Measurements from ENCODE around the gene IQSEC2.

Gene IQSEC2

DNA sequence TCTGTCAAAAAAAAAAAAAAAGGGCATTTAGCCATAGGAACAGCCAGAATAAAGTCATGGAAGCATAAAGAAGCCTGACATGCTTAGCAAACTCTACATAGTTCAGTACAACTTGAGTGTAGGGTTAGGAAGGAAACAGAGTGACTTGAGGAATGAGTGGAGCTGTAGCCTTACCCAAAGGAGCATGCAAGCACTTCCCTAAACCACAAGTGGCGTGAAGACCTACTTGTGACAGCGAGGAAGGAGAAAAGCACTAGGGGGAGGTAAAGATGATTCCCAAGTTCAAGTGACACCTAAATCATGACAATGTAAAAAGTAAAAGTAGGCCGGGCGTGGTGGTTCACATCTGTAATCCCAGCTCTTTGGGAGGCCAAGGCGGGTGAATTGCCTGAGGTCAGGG is 21.8 kb upstream of the IQSEC2 start:
- no peak for DNase-seq

DNA sequence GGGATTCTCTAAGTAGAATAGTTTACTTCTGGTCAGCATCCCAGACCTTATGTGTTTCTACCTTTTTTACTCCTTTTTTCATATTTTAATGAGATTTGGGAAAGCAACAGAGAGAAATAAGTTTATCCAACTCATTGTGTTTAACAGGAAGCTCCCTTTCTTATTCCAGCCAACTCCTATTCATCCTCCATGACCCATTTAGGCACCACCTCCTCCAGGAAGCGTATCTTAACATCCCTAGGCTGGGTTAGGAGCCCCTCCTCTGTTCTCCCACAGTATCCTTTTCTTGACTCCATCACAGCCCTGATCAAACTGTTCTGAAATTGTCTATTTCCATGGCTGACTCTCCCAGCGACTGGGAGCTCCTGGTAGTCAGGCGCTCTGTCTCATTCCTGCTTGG is 18.8 kb upstream of the IQSEC2 start:
- no peak for DNase-seq

- no peak for DNase-seq
Observed at GRCh38 chrX:53294024-53294648, 12.8 kb upstream of the IQSEC2 start.

DNA sequence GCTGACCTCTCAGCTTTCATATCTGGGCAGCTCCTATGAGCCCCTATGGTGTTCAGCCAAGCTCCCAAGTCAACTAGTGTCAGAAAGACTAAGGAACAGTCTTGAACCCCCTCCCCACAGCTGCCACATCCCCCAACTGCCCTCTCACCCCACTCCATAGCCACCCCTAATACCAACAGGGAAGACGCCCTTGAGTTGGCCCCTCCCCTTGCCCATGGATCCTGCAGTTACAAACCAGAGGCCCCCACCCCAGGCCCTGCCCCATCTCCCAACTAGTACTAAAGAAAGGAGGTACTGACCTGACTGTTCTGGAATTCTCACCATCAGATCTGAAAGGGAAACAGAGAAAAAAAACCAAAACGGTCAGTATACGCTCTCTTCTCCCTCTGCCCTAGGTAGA is 10.2 kb upstream of the IQSEC2 start:
- DNase-seq, result no peak

GRCh38 chrX:53290441-53291041 is 9.2 kb upstream of the IQSEC2 start:
- DNase-seq, result no peak

- no peak for DNase-seq
Observed at GRCh38 chrX:53288189-53288588, 6.8 kb upstream of the IQSEC2 start.

- DNase-seq, result peak; percentile 12
Observed at GRCh38 chrX:53287493-53288138, 6.2 kb upstream of the IQSEC2 start.

GRCh38 chrX:53286171-53286570 is 4.8 kb upstream of the IQSEC2 start:
- no peak for DNase-seq

DNA sequence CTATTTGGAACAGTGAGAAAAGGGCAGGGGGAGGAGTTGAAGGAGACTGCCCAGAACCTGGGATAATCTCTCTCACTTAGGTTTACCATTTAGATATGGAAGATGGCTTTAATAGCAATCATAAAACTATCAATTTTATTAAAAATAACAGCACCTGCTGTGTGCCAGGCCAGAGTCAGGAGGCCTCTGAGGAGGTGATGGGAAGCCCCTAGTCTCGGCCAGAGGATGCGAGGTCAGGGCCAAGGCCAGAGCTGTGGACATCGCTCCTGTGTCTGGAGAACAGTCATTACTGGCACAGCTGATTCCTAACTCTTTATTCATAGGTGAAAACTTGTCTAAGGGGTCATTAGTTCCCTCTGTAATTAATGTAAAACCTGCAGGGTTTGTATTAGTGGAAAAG is 4.2 kb upstream of the IQSEC2 start:
- DNase-seq, result no peak

DNA sequence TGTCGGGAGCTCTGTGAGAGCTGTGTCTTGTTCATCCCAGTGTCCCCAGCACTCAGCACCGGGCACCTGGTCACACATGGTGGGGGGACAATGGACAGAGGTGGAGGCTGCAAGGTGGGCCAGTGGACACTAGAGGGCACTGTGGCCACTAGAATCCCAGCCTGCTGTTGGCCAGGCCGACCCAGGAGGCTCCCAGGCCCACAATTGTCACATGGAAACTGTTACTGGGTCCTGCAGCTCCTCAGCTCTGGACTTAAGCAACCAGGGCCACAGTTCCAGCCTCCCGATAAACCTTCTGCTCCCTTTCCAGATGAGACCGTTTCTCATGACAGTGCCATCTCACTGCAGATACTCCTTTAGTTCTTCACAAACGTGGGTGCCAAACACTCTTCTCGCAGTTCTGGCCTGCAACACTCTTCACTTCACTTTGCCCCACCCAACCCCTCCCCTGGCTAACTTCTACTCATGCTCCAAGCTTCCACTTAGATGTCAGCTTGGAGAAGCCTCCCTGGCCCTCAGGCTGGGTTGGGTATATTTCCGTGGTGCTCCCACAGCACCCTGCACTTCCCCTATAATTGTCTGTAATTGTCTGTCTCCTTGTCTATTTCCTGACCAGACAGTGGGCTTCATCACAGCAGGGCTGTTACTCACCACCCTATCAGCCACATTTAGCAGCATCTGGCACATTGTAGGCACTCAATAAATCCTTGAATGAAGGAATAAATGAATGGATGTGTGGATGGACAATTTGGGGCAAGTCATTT is 3.5 kb upstream of the IQSEC2 start:
- peak; percentile 36 for DNase-seq

DNA sequence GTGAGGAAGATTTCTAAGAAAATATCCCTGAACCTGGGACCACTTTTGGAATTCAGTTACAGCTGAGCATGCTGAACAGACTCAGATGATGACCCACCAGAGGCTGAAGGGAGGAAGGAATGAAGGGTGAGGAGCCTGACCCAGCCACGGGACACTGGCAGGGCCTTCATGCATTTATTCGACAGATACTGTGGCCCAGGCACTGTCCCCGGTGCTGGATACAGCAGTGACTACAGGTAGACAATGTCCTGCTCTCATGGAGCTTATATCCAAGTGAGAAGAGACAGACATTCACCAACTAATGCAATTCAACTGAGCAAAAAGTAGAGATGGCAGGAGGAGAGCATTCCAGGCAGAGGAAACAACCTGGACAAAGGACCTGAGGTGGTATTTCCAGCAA is 2.2 kb upstream of the IQSEC2 start:
- no peak for DNase-seq

GRCh38 chrX:53283099-53283498 is 1.7 kb upstream of the IQSEC2 start:
- no peak for DNase-seq

GRCh38 chrX:53281963-53282695 is 745 bp upstream of the IQSEC2 start:
- DNase-seq, result no peak

DNA sequence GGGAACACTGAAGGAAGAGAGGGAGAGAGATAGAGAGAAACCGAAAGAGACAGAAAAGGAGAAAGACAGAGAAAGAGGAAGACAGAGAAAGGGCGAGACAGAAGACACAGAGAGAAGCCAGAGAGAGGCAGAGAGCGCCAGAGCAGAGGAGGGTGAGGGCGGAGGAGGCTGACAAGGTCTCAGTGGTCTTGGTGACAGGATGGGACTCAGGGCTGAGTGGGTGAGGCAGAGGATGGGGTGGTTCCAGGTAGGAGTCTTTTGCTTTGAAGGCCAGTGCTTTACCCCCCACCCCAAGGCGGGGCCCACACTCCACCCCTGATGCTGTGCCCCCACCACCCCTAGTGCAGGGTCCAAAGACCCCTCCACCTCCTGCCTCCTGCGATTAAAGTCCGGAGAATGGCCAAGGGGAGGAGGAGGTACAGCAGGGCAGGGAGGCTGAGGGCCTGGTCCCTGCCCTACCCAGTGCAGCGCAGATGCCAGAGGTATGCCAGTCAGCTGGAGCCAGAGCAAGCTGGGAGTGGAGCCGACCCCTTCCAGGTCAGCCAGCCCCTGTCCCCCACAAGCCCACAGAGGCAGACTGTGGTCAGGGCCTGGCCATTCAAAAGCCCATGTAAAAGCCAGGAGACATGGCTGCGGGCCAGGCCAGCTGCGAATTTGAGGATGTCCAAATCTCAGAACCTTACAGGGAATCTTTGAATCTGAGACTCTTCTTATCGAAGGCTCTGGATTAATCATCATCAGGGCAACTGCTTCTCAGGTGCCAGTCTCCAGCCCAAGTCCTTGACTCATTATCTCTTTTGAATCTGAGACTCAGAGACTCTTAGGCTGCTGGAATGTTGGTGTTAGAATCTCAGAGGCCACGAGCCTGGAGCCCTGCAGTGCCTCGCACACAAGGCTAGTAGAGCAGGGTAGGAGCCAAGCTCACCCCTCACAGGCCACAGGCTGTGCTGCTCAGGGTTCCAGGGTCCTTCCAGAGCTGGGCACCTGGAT is 758 bp downstream of the IQSEC2 start:
- no peak for DNase-seq

GRCh38 chrX:53279296-53280237 is 1.8 kb downstream of the IQSEC2 start:
- DNase-seq, result peak; percentile 19

DNA sequence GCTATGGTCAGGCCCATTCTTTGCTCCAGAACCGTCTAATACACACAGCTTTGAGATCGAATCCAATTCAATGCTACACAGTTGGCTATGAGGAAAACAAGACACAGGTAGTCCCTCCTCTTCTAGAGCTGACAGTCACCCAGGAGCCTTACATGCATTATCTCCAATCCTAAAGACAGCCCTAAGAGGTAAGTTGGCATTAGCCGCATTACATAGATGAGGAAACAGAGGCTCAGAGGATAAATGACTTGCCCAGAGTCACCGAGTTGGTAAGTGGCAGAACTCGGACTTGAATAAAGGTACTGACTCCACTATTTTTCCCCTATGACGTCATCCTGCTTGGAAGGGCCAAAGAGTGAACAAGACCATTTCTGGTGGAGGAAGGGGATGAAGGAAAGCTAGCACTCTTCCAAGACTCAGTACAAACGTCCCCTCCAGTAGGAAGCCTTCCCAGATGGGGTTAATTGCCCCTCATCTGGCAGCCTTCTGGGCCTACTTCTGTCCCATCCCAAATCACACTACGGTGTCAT is 8.5 kb downstream of the IQSEC2 start:
- no peak for DNase-seq

DNA sequence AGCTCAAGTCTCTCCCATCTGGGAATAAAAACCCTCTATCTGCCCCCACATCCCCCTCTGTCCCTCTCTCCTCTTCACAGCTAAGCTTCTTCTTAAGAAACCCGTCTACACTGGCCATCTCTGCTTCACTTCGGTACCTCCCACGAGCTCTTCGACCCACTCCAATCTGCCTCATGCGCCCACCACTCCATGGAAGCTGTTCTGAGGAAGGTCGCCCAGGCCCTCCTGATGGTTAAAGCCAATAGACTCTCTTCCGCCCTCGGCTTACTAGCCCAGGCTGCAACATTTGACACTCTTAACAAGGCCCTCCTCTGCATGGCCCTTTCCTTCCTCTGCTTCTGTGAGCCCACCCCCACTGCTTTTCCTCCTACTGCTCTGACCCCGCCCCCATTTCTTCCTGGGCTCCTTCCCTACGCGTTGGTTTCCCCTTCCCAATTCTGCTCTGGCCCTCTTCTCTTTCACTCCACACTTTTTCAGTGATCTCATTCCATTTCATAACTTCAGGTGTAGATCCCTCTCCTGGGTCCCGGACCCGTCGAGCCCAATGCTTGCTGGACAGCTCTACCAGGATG is 11.8 kb downstream of the IQSEC2 start:
- DNase-seq, result no peak

- no peak for DNase-seq
Observed at GRCh38 chrX:53268173-53268572, 13.2 kb downstream of the IQSEC2 start.

DNA sequence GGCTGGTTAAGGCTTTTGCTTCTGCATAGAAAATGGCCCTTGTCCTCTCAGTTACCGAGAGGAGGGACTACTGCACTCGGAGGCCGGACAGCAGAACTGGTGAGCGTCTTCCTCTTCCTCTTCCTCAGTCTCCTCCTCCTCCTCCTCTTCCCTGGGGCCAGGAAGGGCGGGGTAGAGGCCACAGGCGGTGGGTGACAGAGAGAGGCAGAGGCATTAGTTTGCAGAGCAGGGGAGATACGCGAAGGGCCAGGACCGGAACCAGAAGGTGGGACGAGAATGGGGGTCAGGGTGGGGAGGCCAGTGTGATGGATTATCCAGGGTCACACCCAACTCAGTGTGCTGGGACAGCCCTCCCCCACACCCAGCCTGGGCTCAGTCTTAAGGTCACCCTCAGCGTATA is 14.5 kb downstream of the IQSEC2 start:
- DNase-seq, result no peak

Data from activated naive CD4-positive, alpha-beta T cell treated with anti-CD3 and anti-CD28 coated beads, Interleukin-2, amount 50 U/mL, for 16 hours (primary cell).